HepG2 (cell line): ENCODE results near the gene ARRDC1. TPM values are rescaled to one million over a fixed set of nuclear protein-coding genes. Genes with fewer than 3 reads are reported as not detected.

Source experiments
- ATAC-seq: fragments of 200-7000 bp; cut with Tn5 transposase; 3 replicates; pipeline ENCODE4 v1.9.1; 2020; ENCODE audit warnings: mild to moderate bottlenecking, moderate library complexity
- BruUV-seq: library from RNA; stranded (reverse); fragments of 400-500 nt; replicated peaks from 2 replicates; lab custom pipeline; 2021; lab: Mats Ljungman, UMichigan
- CTCF ChIA-PET: fragments of 300-600 bp; formaldehyde crosslinking; extraction: SDS; loops from one replicate; lab custom pipeline; 2021; ENCODE audit warnings: low total read pairs, inconsistent platforms, low intra/inter-chr PET ratio; lab: Yijun Ruan, JAX
- POLR2A ChIA-PET: fragments of 350-600 bp; sonication (Branson Sonifier 250); formaldehyde crosslinking; loops from one replicate; lab custom pipeline; 2020; ENCODE audit warnings: antibody characterized with exemption, inconsistent platforms; lab: Yijun Ruan, JAX
- DNase-seq: peaks from one replicate; pipeline ENCODE4 v3.0.0-alpha.2; 2015; ENCODE audit warnings: low spot score
- FAIRE-seq: peaks from 3 replicates; lab custom pipeline; 2011; peaks lifted over from hg19 to GRCh38; lab: Jason Lieb, UNC
- H2AFZ ChIP-seq: one replicate; pipeline ENCODE4 v1.6.1; 2011; ENCODE audit warnings: low read length, inconsistent platforms
- H3K27ac ChIP-seq: fragments of 300-600 bp; 3 replicates; pipeline ENCODE4 v1.8.0; 2011; ENCODE audit warnings: mixed run types, mild to moderate bottlenecking, mixed read lengths, low read length, inconsistent platforms; ENCODE audit not compliant: insufficient read depth; ENCODE audit errors: extremely low read length
- H3K27me3 ChIP-seq, 2 experiments: fragments of 200-600 bp in 1 of 2; 2 replicates in 1 of 2; 3 replicates in 1 of 2; pipeline versions ENCODE4 v1.6.0 to v1.8.0; 2011; ENCODE audit warnings: low read length in 2 of 2, mild to moderate bottlenecking in 2 of 2, moderate library complexity in 2 of 2, inconsistent platforms in 1 of 2; ENCODE audit not compliant: insufficient read depth in 2 of 2, control insufficient read depth in 1 of 2
- H3K36me3 ChIP-seq, 2 experiments: fragments of 200-600 bp in 1 of 2; replicated peaks in 1 of 2; 2 replicates in 1 of 2; 3 replicates in 1 of 2; pipeline versions ENCODE4 v1.5.1 to v1.8.0; 2011; ENCODE audit warnings: low read length in 2 of 2, inconsistent platforms in 1 of 2; ENCODE audit not compliant: insufficient read depth in 2 of 2, control insufficient read depth in 1 of 2
- H3K4me1 ChIP-seq: 2 replicates; pipeline ENCODE4 v1.5.1; 2012; ENCODE audit warnings: low read length, inconsistent platforms; ENCODE audit not compliant: insufficient read depth
- H3K4me2 ChIP-seq: 2 replicates; pipeline ENCODE4 v1.6.0; 2011; ENCODE audit warnings: low read depth, low read length, inconsistent platforms
- H3K4me3 ChIP-seq, 3 experiments: fragments of 200-600 bp in 1 of 3; sonication (generic), shearing (Covaris generic) in 1 of 3; replicated peaks in 1 of 3; 2 replicates each; pipeline ENCODE4 v1.5.1; 2011 to 2016; ENCODE audit warnings: low read length in 3 of 3, inconsistent platforms in 2 of 3, low read depth in 2 of 3, mild to moderate bottlenecking in 2 of 3, control low read depth in 1 of 3, mixed read lengths in 1 of 3; ENCODE audit not compliant: insufficient read depth in 1 of 3
- H3K79me2 ChIP-seq: one replicate; pipeline ENCODE4 v1.6.1; 2011; ENCODE audit warnings: low read length, inconsistent platforms; ENCODE audit not compliant: insufficient read depth
- H3K9ac ChIP-seq: 2 replicates; pipeline ENCODE4 v1.6.0; 2011; ENCODE audit warnings: mild to moderate bottlenecking, low read depth, low read length, inconsistent platforms; ENCODE audit not compliant: insufficient read depth
- H3K9me3 ChIP-seq: 2 replicates; pipeline ENCODE4 v1.5.1; 2012; ENCODE audit warnings: mild to moderate bottlenecking, low read length
- H4K20me1 ChIP-seq: 2 replicates; pipeline ENCODE4 v1.6.0; 2011; ENCODE audit warnings: inconsistent platforms, mild to moderate bottlenecking, low read length, moderate library complexity; ENCODE audit not compliant: insufficient read depth
- E2F2 ChIP-seq: sonication (generic); formaldehyde crosslinking; IDR thresholded peaks from 2 replicates; pipeline ENCODE4 v1.4.0; 2020; ENCODE audit warnings: missing genetic modification reagents, borderline replicate concordance
- GMEB2 ChIP-seq: IDR thresholded peaks from 2 replicates; pipeline ENCODE4 v1.6.1; 2016; ENCODE audit warnings: missing biosample characterization, missing genetic modification reagents, low read depth
- HNF1B ChIP-seq: sonication (generic); formaldehyde crosslinking; IDR thresholded peaks from 2 replicates; pipeline ENCODE4 v1.5.1; 2020; ENCODE audit warnings: mild to moderate bottlenecking, moderate library complexity, missing genetic modification reagents
- MEF2D ChIP-seq: sonication (generic); formaldehyde crosslinking; IDR thresholded peaks from 2 replicates; pipeline ENCODE4 v1.5.1; 2020; ENCODE audit warnings: mild to moderate bottlenecking, missing genetic modification reagents
- SMYD3 ChIP-seq: sonication (generic); formaldehyde crosslinking; IDR thresholded peaks from 2 replicates; pipeline ENCODE4 v1.8.1; 2023; ENCODE audit warnings: mild to moderate bottlenecking, missing genetic modification reagents
- SNAI1 ChIP-seq: sonication (generic); formaldehyde crosslinking; IDR thresholded peaks from 2 replicates; pipeline ENCODE4 v1.5.0; 2020; ENCODE audit warnings: mild to moderate bottlenecking, missing genetic modification reagents, borderline replicate concordance
- ZKSCAN1 ChIP-seq: fragments of 150-350 bp; IDR thresholded peaks from 2 replicates; pipeline ENCODE4 v1.6.1; 2014; ENCODE audit warnings: low read length
- ZNF572 ChIP-seq: sonication (generic); formaldehyde crosslinking; IDR thresholded peaks from 2 replicates; pipeline ENCODE4 v1.5.1; 2020; ENCODE audit warnings: mild to moderate bottlenecking, missing genetic modification reagents
- ZNF770 ChIP-seq: sonication (generic); formaldehyde crosslinking; IDR thresholded peaks from 2 replicates; pipeline ENCODE4 v1.5.0; 2020; ENCODE audit warnings: mild to moderate bottlenecking, missing genetic modification reagents
- WGBS: methylation state at CpG from one replicate; pipeline ENCODE4 v1.1.6; 2017; ENCODE audit warnings: low lambda C conversion rate; 5-methylcytosine and 5-hydroxymethylcytosine counted together
- in situ Hi-C: cut with HindIII; loops from 2 replicates; pipeline ENCODE4 v1.10.0; 2017; ENCODE audit warnings: low pct_unique_long_range_greater_than_20kb; ENCODE audit not compliant: extremely low pct_ligation_motif_present
- intact Hi-C: fragments of 100-400 bp; cut with micrococcal nuclease; formaldehyde crosslinking; loops from one replicate; pipeline ENCODE4 v1.10.0; 2022; ENCODE audit not compliant: unreplicated experiment
- polyA plus RNA-seq, 8 experiments: library from polyadenylated mRNA; depleted of rRNA in 3 of 8; stranded (reverse) in 7 of 8; unstranded in 1 of 8; fragments of >200 nt; fragmentation: Illumina TruSeq in 4 of 8; extraction: Trizol in 4 of 8; gene quantifications; 2 replicates each; pipeline versions ENCODE4 v1.2.1 to v1.2.3, GENCODE V29; 2011 to 2016; ENCODE audit warnings: low read depth in 4 of 8, missing spikeins in 1 of 8, mixed read lengths in 1 of 8; ENCODE audit not compliant: insufficient read depth in 1 of 8
- total RNA-seq, 5 experiments: library from RNA; depleted of rRNA; stranded (reverse); fragments of >200 nt; fragmentation: Illumina TruSeq; extraction: Trizol; gene quantifications; 2 replicates each; pipeline ENCODE4 v1.2.3, GENCODE V29; 2016; ENCODE audit warnings: low read depth in 1 of 5

Gene ARRDC1
- total and polyA plus RNA-seq, 2 of the 13 experiments (the other 11 are each of a cell fraction or from before 2014, with no cell fraction given): 21.7 to 44.4 TPM

GRCh38 chr9:137620581-137620980 is 15.1 kb downstream of the ARRDC1 start:
- BruUV-seq: no TSS peak
- POLR2A ChIA-PET: interaction anchor here (0.9 kb wide), 1 partner anchor 50 kb away, joined by 3 read pairs; no protein-coding TSS in a partner anchor
- peaks cover 38% of the 10 kb centered on the region for H3K4me1 ChIP-seq
- no peak for DNase-seq
- no peak for FAIRE-seq
- CTCF ChIA-PET: no interaction called here
- in situ Hi-C loops: no loop called here
- H3K27me3 ChIP-seq: no peaks in the 10 kb centered on the region; a peak in 1 of 5 replicates
- peak overlapping the region; percentile 76 for H3K4me2 ChIP-seq
- H3K36me3 ChIP-seq: peaks cover 2 to 4% of the 10 kb centered on the region in 2 experiments; a peak in 2 of 5 replicates
- H2AFZ ChIP-seq: no peak overlapping the region
- intact Hi-C loops: loop anchor here (5.0 kb wide), 1 partner anchor 42 kb away; no protein-coding TSS in a partner anchor
- H3K9me3 ChIP-seq: no peaks in the 10 kb centered on the region
- peak; percentile 75 for TF ChIP-seq ZKSCAN1
- TF ChIP-seq E2F2: no peak
- peaks cover 14% of the 10 kb centered on the region for H4K20me1 ChIP-seq
- peaks cover 73% of the 10 kb centered on the region for H3K79me2 ChIP-seq
- H3K4me3 ChIP-seq: peak overlapping the region in 2 of 3 experiments; percentile 83 to 90; a peak in 2 of 6 replicates
- no peak for ATAC-seq
- peak overlapping the region; percentile 21; the same call in 1 of the 2 replicates for H3K9ac ChIP-seq
- no peak overlapping the region for H3K27ac ChIP-seq
- WGBS: 58% methylated on average over 6 of the region's 7 CpGs

GRCh38 chr9:137621131-137621757 is 15.8 kb downstream of the ARRDC1 start:
- BruUV-seq: no TSS peak
- peak overlapping the region; percentile 76 for H3K4me2 ChIP-seq
- no peaks in the 10 kb centered on the region; a peak in 1 of 5 replicates for H3K27me3 ChIP-seq
- H3K4me1 ChIP-seq: peaks cover 37% of the 10 kb centered on the region
- no peaks in the 10 kb centered on the region for H3K9me3 ChIP-seq
- 0 out of 6 replicates have a peak overlapping the region, but pooled peaks of 1 of the 3 experiments have one; percentile 83 for H3K4me3 ChIP-seq
- in situ Hi-C loops (no loop called here), intact Hi-C loops (loop anchor here (5.0 kb wide), 1 partner anchor 41 kb away; no protein-coding TSS in a partner anchor)
- POLR2A ChIA-PET: interaction anchor here (0.9 kb wide), 1 partner anchor 49 kb away, joined by 3 read pairs; no protein-coding TSS in a partner anchor
- H3K79me2 ChIP-seq: peaks cover 76% of the 10 kb centered on the region
- ATAC-seq (0 out of 3 replicates have a peak, but pooled peaks have one; percentile 7), DNase-seq (no peak), FAIRE-seq (no peak)
- WGBS: 62% methylated on average over 6 of the region's 6 CpGs
- no peak overlapping the region for H3K9ac ChIP-seq
- CTCF ChIA-PET: no interaction called here
- peaks cover 0 to 2% of the 10 kb centered on the region in 2 experiments; a peak in 2 of 5 replicates for H3K36me3 ChIP-seq
- H4K20me1 ChIP-seq: peaks cover 14% of the 10 kb centered on the region
- H3K27ac ChIP-seq: no peak overlapping the region
- H2AFZ ChIP-seq: no peak overlapping the region
- TF ChIP-seq SNAI1 (CRISPR knock-in tag) (no peak), MEF2D (no peak), ZNF572 (no peak), HNF1B (no peak), ZNF770 (CRISPR knock-in tag) (no peak), GMEB2 (CRISPR knock-in tag) (no peak), SMYD3 (CRISPR knock-in tag) (no peak)
